B cell (primary cell): ENCODE measurements around the gene LARP4. TPM values are rescaled to one million over a fixed set of nuclear protein-coding genes. Genes with fewer than 3 reads are reported as not detected.
"Not testable (repeated sequence)": the region's sequence is repeated elsewhere in the genome, so short reads cannot be mapped to it uniquely, and the experiment has no call there.

ENCODE experiments used
- ATAC-seq: fragments of 200-7000 bp; cut with Tn5 transposase; one replicate; pipeline ENCODE4 v1.10.0; 2021; ENCODE audit warnings: low read depth, mild to moderate bottlenecking, moderate number of reproducible peaks, moderate library complexity
- CTCF ChIA-PET: fragments of 350-600 bp; sonication (Branson Sonifier 250); formaldehyde crosslinking; loops from one replicate; lab custom pipeline; 2021; ENCODE audit warnings: antibody characterized with exemption, inconsistent platforms; lab: Charles Lee
- POLR2A ChIA-PET: fragments of 350-600 bp; sonication (Branson Sonifier 250); formaldehyde crosslinking; loops from one replicate; lab custom pipeline; 2021; ENCODE audit warnings: antibody characterized with exemption; lab: Charles Lee
- DNase-seq: peaks from one replicate; pipeline ENCODE4 v3.0.0; 2013
- H2AFZ ChIP-seq: 2 replicates; pipeline ENCODE4 v1.6.1; 2012; ENCODE audit warnings: mild to moderate bottlenecking, low read depth, low read length; ENCODE audit not compliant: insufficient read depth, poor library complexity, severe bottlenecking
- H3K27ac ChIP-seq, 2 donors: 1 replicate in 1 of 2; 2 replicates in 1 of 2; pipeline ENCODE4 v1.5.1; 2012 to 2013; ENCODE audit warnings: low read length in 2 of 2, mild to moderate bottlenecking in 2 of 2, moderate library complexity in 1 of 2
- H3K27me3 ChIP-seq, 4 experiments: fragments of 200-600 bp in 1 of 4; sonication (generic) in 1 of 4; replicated peaks in 1 of 4; 1 replicate in 2 of 4; 2 replicates in 2 of 4; pipeline versions ENCODE4 v1.6.1 to v1.7.0; 2013 to 2016; ENCODE audit warnings: low read length in 3 of 4, mild to moderate bottlenecking in 2 of 4, mixed read lengths in 1 of 4, moderate library complexity in 1 of 4; ENCODE audit not compliant: insufficient read depth in 4 of 4, control insufficient read depth in 3 of 4; ENCODE audit errors: control extremely low read depth in 1 of 4
- H3K36me3 ChIP-seq, 2 experiments: replicated peaks in 1 of 2; 1 replicate in 1 of 2; 2 replicates in 1 of 2; pipeline versions ENCODE4 v1.6.1 to v1.7.1; 2013; ENCODE audit warnings: low read length in 1 of 2; ENCODE audit not compliant: insufficient read depth in 2 of 2, control insufficient read depth in 1 of 2; ENCODE audit errors: control extremely low read depth in 1 of 2, extremely low read depth in 1 of 2
- H3K4me1 ChIP-seq, 2 donors: fragments of 200-600 bp in 1 of 2; sonication (generic) in 1 of 2; 1 replicate in 1 of 2; 2 replicates in 1 of 2; pipeline versions ENCODE4 v1.5.1 to v1.6.1; 2013 to 2017; ENCODE audit warnings: low read length in 2 of 2; ENCODE audit not compliant: control insufficient read depth in 2 of 2, insufficient read depth in 2 of 2
- H3K4me2 ChIP-seq: replicated peaks from 2 replicates; pipeline ENCODE3; 2012; ENCODE audit warnings: mild to moderate bottlenecking, low read depth, low read length; ENCODE audit not compliant: poor library complexity, severe bottlenecking
- H3K4me3 ChIP-seq, 5 experiments: fragments of 200-600 bp in 1 of 5; sonication (generic) in 1 of 5; 1 replicate in 3 of 5; 2 replicates in 2 of 5; pipeline versions ENCODE4 v1.5.1 to v1.7.0; 2011 to 2016; ENCODE audit warnings: low read length in 4 of 5, mild to moderate bottlenecking in 4 of 5, low read depth in 2 of 5, control low read depth in 1 of 5, moderate library complexity in 1 of 5; ENCODE audit not compliant: insufficient read depth in 1 of 5; ENCODE audit errors: control extremely low read depth in 1 of 5, extremely low read depth in 1 of 5
- H3K79me2 ChIP-seq: fragments of 200-600 bp; sonication (generic); one replicate; pipeline ENCODE4 v1.6.0; 2016; ENCODE audit warnings: low read length; ENCODE audit not compliant: control insufficient read depth, insufficient read depth
- H3K9ac ChIP-seq: fragments of 200-600 bp; sonication (generic); 2 replicates; pipeline ENCODE4 v1.6.1; 2017; ENCODE audit warnings: mild to moderate bottlenecking, low read length, moderate library complexity
- H3K9me3 ChIP-seq, 3 donors: one replicate each; pipeline versions ENCODE4 v1.6.1 to v1.7.1; 2013; ENCODE audit warnings: low read length in 2 of 3; ENCODE audit not compliant: control insufficient read depth in 2 of 3, insufficient read depth in 1 of 3; ENCODE audit errors: control extremely low read depth in 1 of 3
- H4K20me1 ChIP-seq: 2 replicates; pipeline ENCODE4 v1.6.0; 2012; ENCODE audit warnings: mild to moderate bottlenecking, low read length; ENCODE audit not compliant: insufficient read depth, control insufficient read depth, poor library complexity, severe bottlenecking
- H3K27ac Mint-ChIP-seq: one replicate; pipeline ENCODE4 v1.8.0; 2021; ENCODE audit warnings: mixed read lengths
- H3K27me3 Mint-ChIP-seq: one replicate; pipeline ENCODE4 v1.8.0; 2021; ENCODE audit warnings: mixed read lengths
- H3K4me1 Mint-ChIP-seq: one replicate; pipeline ENCODE4 v1.8.0; 2021; ENCODE audit warnings: mixed read lengths
- H3K4me3 Mint-ChIP-seq: one replicate; pipeline ENCODE4 v1.8.0; 2021; ENCODE audit warnings: mixed read lengths
- H3K9me3 Mint-ChIP-seq: one replicate; pipeline ENCODE4 v1.8.0; 2022; ENCODE audit warnings: mixed read lengths; ENCODE audit not compliant: insufficient read depth
- EZH2 ChIP-seq: IDR thresholded peaks from 2 replicates; pipeline ENCODE4 v1.6.1; 2012; ENCODE audit warnings: borderline replicate concordance, low read depth, mild to moderate bottlenecking, moderate library complexity, low read length; ENCODE audit not compliant: insufficient read depth, poor library complexity, severe bottlenecking
- WGBS: methylation state at CpG from one replicate; pipeline ENCODE4 v1.1.5; 2013; ENCODE audit warnings: missing lambda C conversion rate; ENCODE audit not compliant: insufficient coverage; 5-methylcytosine and 5-hydroxymethylcytosine counted together
- intact Hi-C: fragments of 100-400 bp; cut with micrococcal nuclease; formaldehyde crosslinking; loops from one replicate; pipeline ENCODE4 v1.10.0; 2022
- polyA plus RNA-seq: library from polyadenylated mRNA; depleted of rRNA; stranded (reverse); fragments of >200 nt; gene quantifications from 2 replicates; pipeline ENCODE4 v1.2.3, GENCODE V29; 2012
- total RNA-seq, 2 donors: library from RNA; stranded (reverse); fragments of 120-200 nt in 1 of 2; gene quantifications; 1 replicate in 1 of 2; 2 replicates in 1 of 2; pipeline versions ENCODE4 v1.2.3 to v1.2.4, GENCODE V29; 2013 to 2022
- TF ChIP-seq, protein P1 (sequence below): fragments of 200-600 bp; IDR thresholded peaks from one replicate; pipeline ENCODE4 v1.8.0; 2022; ENCODE audit warnings: antibody characterized with exemption, mild to moderate bottlenecking

Gene LARP4
- total and polyA plus RNA-seq, 2 donors (not counting 1 experiment from before 2014, with no cell fraction given), result 5.5 to 48.4 TPM

DNA sequence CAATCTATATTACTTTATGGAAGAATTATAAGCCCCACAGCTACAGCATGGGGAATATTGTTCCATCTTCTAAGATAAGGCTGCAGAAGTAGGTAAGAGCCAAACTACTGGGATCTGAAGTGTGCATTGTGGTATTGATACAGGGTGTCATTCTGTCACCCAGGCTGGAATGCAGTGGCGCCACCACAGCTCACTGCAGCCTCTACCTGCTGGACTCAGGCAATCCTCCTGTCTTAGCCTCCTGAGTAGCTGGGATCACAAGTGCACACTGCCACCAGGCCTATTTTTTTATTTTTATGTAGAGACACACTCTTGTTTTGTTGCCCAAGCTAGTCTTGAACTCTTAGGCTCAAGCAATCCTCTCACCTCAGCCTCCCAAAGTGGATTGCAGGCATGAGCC is 82.8 kb downstream of the LARP4 start:
- POLR2A ChIA-PET, result no interaction called here
- TF ChIP-seq EZH2, result no peak
- TF ChIP-seq, protein P1, sequence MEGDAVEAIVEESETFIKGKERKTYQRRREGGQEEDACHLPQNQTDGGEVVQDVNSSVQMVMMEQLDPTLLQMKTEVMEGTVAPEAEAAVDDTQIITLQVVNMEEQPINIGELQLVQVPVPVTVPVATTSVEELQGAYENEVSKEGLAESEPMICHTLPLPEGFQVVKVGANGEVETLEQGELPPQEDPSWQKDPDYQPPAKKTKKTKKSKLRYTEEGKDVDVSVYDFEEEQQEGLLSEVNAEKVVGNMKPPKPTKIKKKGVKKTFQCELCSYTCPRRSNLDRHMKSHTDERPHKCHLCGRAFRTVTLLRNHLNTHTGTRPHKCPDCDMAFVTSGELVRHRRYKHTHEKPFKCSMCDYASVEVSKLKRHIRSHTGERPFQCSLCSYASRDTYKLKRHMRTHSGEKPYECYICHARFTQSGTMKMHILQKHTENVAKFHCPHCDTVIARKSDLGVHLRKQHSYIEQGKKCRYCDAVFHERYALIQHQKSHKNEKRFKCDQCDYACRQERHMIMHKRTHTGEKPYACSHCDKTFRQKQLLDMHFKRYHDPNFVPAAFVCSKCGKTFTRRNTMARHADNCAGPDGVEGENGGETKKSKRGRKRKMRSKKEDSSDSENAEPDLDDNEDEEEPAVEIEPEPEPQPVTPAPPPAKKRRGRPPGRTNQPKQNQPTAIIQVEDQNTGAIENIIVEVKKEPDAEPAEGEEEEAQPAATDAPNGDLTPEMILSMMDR, result no peak
- H3K36me3 ChIP-seq, result no peaks in the 10 kb centered on the region
- WGBS, result 100% methylated on average over 1 of the region's 1 CpG
- CTCF ChIA-PET, result interaction anchor here (1.3 kb wide), 1 partner anchor 155 kb away, joined by 5 read pairs; no protein-coding TSS in a partner anchor
- no peaks in the 10 kb centered on the region for H3K4me1 ChIP-seq
- Mint-ChIP-seq H3K4me1 (no peaks in the 10 kb centered on the region), H3K4me3 (no peak overlapping the region), H3K9me3 (peaks cover 3% of the 10 kb centered on the region), H3K27ac (no peak overlapping the region), H3K27me3 (no peaks in the 10 kb centered on the region)
- ATAC-seq, result no peak
- intact Hi-C loops, result no loop called here
- H3K9ac ChIP-seq, result no peak overlapping the region
- H3K9me3 ChIP-seq, result peaks cover 0 to 8% (median 0%) of the 10 kb centered on the region in 3 donors
- H4K20me1 ChIP-seq, result no peaks in the 10 kb centered on the region
- no peak overlapping the region for H2AFZ ChIP-seq
- H3K4me2 ChIP-seq, result no peak overlapping the region
- H3K79me2 ChIP-seq, result no peaks in the 10 kb centered on the region
- no peak overlapping the region for H3K4me3 ChIP-seq
- no peak overlapping the region for H3K27ac ChIP-seq
- no peaks in the 10 kb centered on the region for H3K27me3 ChIP-seq
- DNase-seq, result no peak

DNA sequence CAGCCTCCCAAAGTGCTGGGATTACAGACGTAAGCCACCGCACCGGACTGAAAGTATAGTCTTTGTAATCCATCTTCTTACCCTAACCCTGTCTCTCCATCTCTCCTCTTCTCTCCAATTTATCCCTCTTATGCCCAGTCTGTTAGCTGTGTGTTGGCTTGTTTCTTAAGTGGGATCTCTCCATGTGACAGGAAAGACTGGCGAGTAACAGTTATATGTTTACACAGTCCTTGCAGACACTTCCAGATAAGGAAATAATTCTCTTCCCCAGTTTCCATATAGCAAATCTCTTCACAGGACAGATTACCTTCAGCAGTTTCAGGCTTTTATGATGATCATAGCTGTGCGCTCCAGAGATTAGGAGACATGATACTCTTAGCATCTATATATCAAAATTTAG is 88.1 kb downstream of the LARP4 start:
- POLR2A ChIA-PET, result interaction anchor here (0.6 kb wide), 1 partner anchor 46 kb away, joined by 5 read pairs; no protein-coding TSS in a partner anchor
- TF ChIP-seq EZH2, result no peak
- TF ChIP-seq, protein P1, result no peak
- ATAC-seq, result no peak

DNA sequence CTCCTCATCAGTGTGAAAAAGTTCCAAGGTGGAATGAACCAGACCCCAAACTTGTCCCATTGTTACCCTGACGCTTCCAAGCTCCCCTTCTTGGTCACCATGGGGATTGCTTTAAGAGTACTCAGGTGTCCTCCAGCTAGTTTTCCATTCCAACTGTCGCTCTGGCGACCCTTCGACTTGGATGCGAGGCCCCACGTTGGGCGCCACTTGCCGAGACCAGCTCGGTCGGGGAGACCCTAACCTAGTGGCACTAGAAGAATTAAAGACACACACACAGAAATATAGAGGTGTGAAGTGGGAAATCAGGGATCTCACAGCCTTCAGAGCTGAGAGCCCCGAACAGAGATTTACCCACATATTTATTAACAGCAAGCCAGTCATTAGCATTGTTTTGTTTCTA is 97.4 kb downstream of the LARP4 start:
- H3K27ac ChIP-seq, H3K4me1 Mint-ChIP-seq, H3K27ac Mint-ChIP-seq, H3K4me1 ChIP-seq, H3K4me2 ChIP-seq, H4K20me1 ChIP-seq, H3K9ac ChIP-seq, H3K27me3 Mint-ChIP-seq, H3K36me3 ChIP-seq, POLR2A ChIA-PET, H3K79me2 ChIP-seq, H2AFZ ChIP-seq, intact Hi-C loops, H3K27me3 ChIP-seq, ATAC-seq, H3K4me3 Mint-ChIP-seq, H3K4me3 ChIP-seq, DNase-seq: not testable (repeated sequence)
- H3K9me3 ChIP-seq, result peaks cover 1 to 49% (median 40%) of the 10 kb centered on the region in 3 donors
- H3K9me3 Mint-ChIP-seq, result peaks cover 30% of the 10 kb centered on the region
- 100% methylated on average over 1 of the region's 11 CpGs for WGBS
- CTCF ChIA-PET, result interaction anchor here (1.0 to 1.5 kb wide), 3 partner anchors 11 to 237 kb away, joined by 3 to 4 read pairs (median 3); no protein-coding TSS in a partner anchor

More for the DNA sequence above, 88.1 kb downstream of the LARP4 start:
- H3K36me3 ChIP-seq, result no peaks in the 10 kb centered on the region
- H4K20me1 ChIP-seq, result no peaks in the 10 kb centered on the region
- no peak for DNase-seq
- no peak overlapping the region for H3K4me2 ChIP-seq
- no peak overlapping the region for H3K9ac ChIP-seq
- no peak overlapping the region for H3K4me3 ChIP-seq
- no peaks in the 10 kb centered on the region for H3K4me1 ChIP-seq
- Mint-ChIP-seq H3K4me3 (no peak overlapping the region), H3K9me3 (peaks cover 14% of the 10 kb centered on the region), H3K27ac (no peak overlapping the region), H3K4me1 (no peaks in the 10 kb centered on the region), H3K27me3 (no peaks in the 10 kb centered on the region)
- intact Hi-C loops, result no loop called here
- peaks cover 1 to 36% (median 13%) of the 10 kb centered on the region in 3 donors for H3K9me3 ChIP-seq
- CTCF ChIA-PET, result no interaction called here
- 100% methylated on average over 3 of the region's 5 CpGs for WGBS
- H3K27me3 ChIP-seq, result no peaks in the 10 kb centered on the region
- no peak overlapping the region for H3K27ac ChIP-seq
- no peaks in the 10 kb centered on the region for H3K79me2 ChIP-seq
- no peak overlapping the region for H2AFZ ChIP-seq
